Suprapubic skin (tissue), 4 donors: ENCODE data around the gene SEL1L. TPM values are rescaled to one million over a fixed set of nuclear protein-coding genes. Genes with fewer than 3 reads are reported as not detected.

Source experiments
- DNase-seq, 2 donors: peaks; one replicate each; pipeline ENCODE4 v3.0.0-alpha.2; 2019; ENCODE audit warnings: low spot score in 2 of 2
- H3K27ac ChIP-seq: fragments of 200-600 bp; sonication (generic); one replicate; pipeline ENCODE4 v1.5.1; 2019
- H3K27me3 ChIP-seq: fragments of 200-600 bp; sonication (generic); one replicate; pipeline ENCODE4 v1.5.1; 2019
- H3K36me3 ChIP-seq: fragments of 200-600 bp; sonication (generic); one replicate; pipeline ENCODE4 v1.5.1; 2019
- H3K4me1 ChIP-seq: fragments of 200-600 bp; sonication (generic); one replicate; pipeline ENCODE4 v1.5.1; 2019
- H3K4me3 ChIP-seq: fragments of 200-600 bp; sonication (generic); one replicate; pipeline ENCODE4 v1.5.1; 2019; ENCODE audit warnings: mild to moderate bottlenecking
- H3K9me3 ChIP-seq: fragments of 200-600 bp; sonication (generic); one replicate; pipeline ENCODE4 v1.5.1; 2019
- CTCF ChIP-seq, 2 donors: fragments of 200-600 bp in 1 of 2; fragments of 450-650 bp in 1 of 2; sonication (generic) in 1 of 2; IDR thresholded peaks; one replicate each; pipeline ENCODE4 v1.5.1; 2016 to 2019; ENCODE audit warnings: antibody characterized with exemption in 2 of 2, mild to moderate bottlenecking in 1 of 2, moderate library complexity in 1 of 2
- EP300 ChIP-seq: sonication (generic); formaldehyde crosslinking; IDR thresholded peaks from one replicate; pipeline ENCODE4 v1.6.1; 2017; ENCODE audit warnings: antibody characterized with exemption
- POLR2A ChIP-seq, 2 donors: fragments of 450-650 bp; IDR thresholded peaks; one replicate each; pipeline ENCODE4 v1.6.1; 2017; ENCODE audit warnings: antibody characterized with exemption in 2 of 2, mild to moderate bottlenecking in 2 of 2, moderate library complexity in 2 of 2
- POLR2AphosphoS5 ChIP-seq, 3 donors: sonication (generic); formaldehyde crosslinking; IDR thresholded peaks; one replicate each; pipeline ENCODE4 v1.6.1; 2017; ENCODE audit warnings: antibody characterized with exemption in 3 of 3
- WGBS: methylation state at CpG from one replicate; pipeline ENCODE4 v1.1.5; 2018; 5-methylcytosine and 5-hydroxymethylcytosine counted together
- total RNA-seq, 4 donors: library from RNA; depleted of rRNA; stranded (reverse); fragments of >200 nt; gene quantifications; one replicate each; pipeline ENCODE4 v1.1.0, GENCODE V29; 2016

SEL1L gene
- total RNA-seq, 4 donors from 2014 or later: 24.8 to 37.8 (median 35.0) TPM

GRCh38 chr14:81523616-81524015 is 10.0 kb downstream of the SEL1L start:
- DNase-seq: no peak
- WGBS: 69% methylated on average over 2 of the region's 2 CpGs
- peaks cover 23% of the 10 kb centered on the region for H3K4me1 ChIP-seq
- peaks cover 56% of the 10 kb centered on the region for H3K36me3 ChIP-seq
- no peak for TF ChIP-seq EP300
- H3K27ac ChIP-seq: no peak overlapping the region
- no peaks in the 10 kb centered on the region for H3K27me3 ChIP-seq
- no peaks in the 10 kb centered on the region for H3K9me3 ChIP-seq
- no peak overlapping the region for H3K4me3 ChIP-seq

- no peak overlapping the region for H3K4me3 ChIP-seq
- TF ChIP-seq POLR2AphosphoS5 (IDR thresholded peaks at IDR 0.05): no peak
- no peak for TF ChIP-seq POLR2A (IDR thresholded peaks at IDR 0.05)
- TF ChIP-seq CTCF (IDR thresholded peaks at IDR 0.05): no peak
- no peak for TF ChIP-seq EP300
- no peaks in the 10 kb centered on the region for H3K9me3 ChIP-seq
- H3K4me1 ChIP-seq: peaks cover 24% of the 10 kb centered on the region
- peaks cover 58% of the 10 kb centered on the region for H3K36me3 ChIP-seq
- WGBS: 92% methylated on average over 4 of the region's 4 CpGs
- no peak overlapping the region for H3K27ac ChIP-seq
- no peaks in the 10 kb centered on the region for H3K27me3 ChIP-seq
- DNase-seq: no peak
Observed at GRCh38 chr14:81523016-81523415, 10.6 kb downstream of the SEL1L start.

GRCh38 chr14:81521356-81521755 is 12.3 kb downstream of the SEL1L start:
- Histone ChIP-seq H3K36me3 (peaks cover 70% of the 10 kb centered on the region), H3K27ac (no peak overlapping the region), H3K4me3 (no peak overlapping the region), H3K4me1 (peaks cover 30% of the 10 kb centered on the region), H3K27me3 (no peaks in the 10 kb centered on the region), H3K9me3 (no peaks in the 10 kb centered on the region)
- no peak for TF ChIP-seq POLR2A (IDR thresholded peaks at IDR 0.05)
- TF ChIP-seq POLR2AphosphoS5 (IDR thresholded peaks at IDR 0.05): no peak
- no peak for TF ChIP-seq CTCF (IDR thresholded peaks at IDR 0.05)
- TF ChIP-seq EP300: no peak
- 95% methylated on average over 4 of the region's 4 CpGs for WGBS
- no peak for DNase-seq

GRCh38 chr14:81519200-81520011 is 14.2 kb downstream of the SEL1L start:
- Histone ChIP-seq H3K27me3 (no peaks in the 10 kb centered on the region), H3K27ac (peak overlapping the region; percentile 34), H3K36me3 (peaks cover 60% of the 10 kb centered on the region), H3K9me3 (no peaks in the 10 kb centered on the region), H3K4me1 (peaks cover 30% of the 10 kb centered on the region), H3K4me3 (no peak overlapping the region)
- TF ChIP-seq POLR2AphosphoS5 (IDR thresholded peaks at IDR 0.05): no peak
- no peak for TF ChIP-seq EP300
- no peak for TF ChIP-seq POLR2A (IDR thresholded peaks at IDR 0.05)
- TF ChIP-seq CTCF (IDR thresholded peaks at IDR 0.05): no peak
- no peak for DNase-seq
- 71% methylated on average over 3 of the region's 3 CpGs for WGBS

- TF ChIP-seq POLR2AphosphoS5 (IDR thresholded peaks at IDR 0.05): no peak
- no peak for TF ChIP-seq CTCF (IDR thresholded peaks at IDR 0.05)
- TF ChIP-seq EP300: no peak
- TF ChIP-seq POLR2A (IDR thresholded peaks at IDR 0.05): no peak
- Histone ChIP-seq H3K27me3 (no peaks in the 10 kb centered on the region), H3K9me3 (no peaks in the 10 kb centered on the region), H3K4me3 (no peak overlapping the region), H3K27ac (no peak overlapping the region), H3K4me1 (peaks cover 30% of the 10 kb centered on the region), H3K36me3 (peaks cover 55% of the 10 kb centered on the region)
- WGBS: 72% methylated on average over 7 of the region's 7 CpGs
- DNase-seq: no peak
Observed at GRCh38 chr14:81517798-81518398, 15.8 kb downstream of the SEL1L start.
